HG02938 (cell line): ENCODE data around the gene CSGALNACT2.
"Not testable (repeated sequence)": the region's sequence is repeated elsewhere in the genome, so short reads cannot be mapped to it uniquely, and the experiment has no call there.

Experiments
- ATAC-seq: cut with Tn5 transposase; IDR thresholded peaks from one replicate; pipeline ENCODE4 v1.9.1; 2021; ENCODE audit warnings: mild to moderate bottlenecking, moderate library complexity; ENCODE audit not compliant: unreplicated experiment

CSGALNACT2 gene, protein sequence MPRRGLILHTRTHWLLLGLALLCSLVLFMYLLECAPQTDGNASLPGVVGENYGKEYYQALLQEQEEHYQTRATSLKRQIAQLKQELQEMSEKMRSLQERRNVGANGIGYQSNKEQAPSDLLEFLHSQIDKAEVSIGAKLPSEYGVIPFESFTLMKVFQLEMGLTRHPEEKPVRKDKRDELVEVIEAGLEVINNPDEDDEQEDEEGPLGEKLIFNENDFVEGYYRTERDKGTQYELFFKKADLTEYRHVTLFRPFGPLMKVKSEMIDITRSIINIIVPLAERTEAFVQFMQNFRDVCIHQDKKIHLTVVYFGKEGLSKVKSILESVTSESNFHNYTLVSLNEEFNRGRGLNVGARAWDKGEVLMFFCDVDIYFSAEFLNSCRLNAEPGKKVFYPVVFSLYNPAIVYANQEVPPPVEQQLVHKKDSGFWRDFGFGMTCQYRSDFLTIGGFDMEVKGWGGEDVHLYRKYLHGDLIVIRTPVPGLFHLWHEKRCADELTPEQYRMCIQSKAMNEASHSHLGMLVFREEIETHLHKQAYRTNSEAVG

DNA sequence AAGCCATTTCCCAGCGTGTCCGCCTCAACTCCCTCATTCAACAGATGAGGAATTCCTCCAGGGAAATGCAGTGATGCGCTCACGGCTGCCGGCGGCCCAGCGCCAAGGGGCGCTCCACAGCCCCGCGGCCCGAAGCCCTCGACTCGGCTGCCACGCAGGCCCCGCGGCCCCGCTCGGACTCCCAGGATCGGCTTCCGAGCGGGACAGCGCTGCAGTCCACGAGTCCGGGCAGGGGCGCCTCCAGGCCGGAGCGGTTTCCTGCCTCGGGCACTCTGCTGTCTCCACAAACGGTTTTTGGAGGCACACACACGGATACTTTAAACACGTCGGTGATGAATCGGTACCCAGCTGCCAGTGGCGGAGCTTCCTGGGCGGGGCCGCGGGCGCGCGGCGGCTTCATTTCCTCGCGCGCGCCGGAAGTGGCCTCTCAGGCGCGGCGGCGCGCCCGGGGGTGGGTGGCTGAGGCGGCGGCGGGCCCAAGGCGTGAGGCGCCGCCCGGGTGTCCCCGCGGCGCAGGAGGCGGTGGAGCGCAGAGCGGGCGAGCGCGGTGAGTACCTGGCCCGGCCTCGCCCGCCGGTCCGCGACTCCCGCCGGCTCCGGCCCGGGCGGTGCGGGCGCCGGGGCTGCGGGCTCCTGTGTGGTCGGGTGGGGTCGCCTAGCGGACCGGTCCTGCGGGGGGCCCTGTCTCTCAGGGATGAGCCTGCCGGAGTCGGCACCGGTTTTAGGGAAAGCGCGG is at the start of gene CSGALNACT2:
Gene CSGALNACT2 (plus strand): TSS at position 425 of the 736 bp plus-strand sequence. CDS start 16,705 bp downstream, outside the sequence.
- peak; percentile 52 for ATAC-seq

DNA sequence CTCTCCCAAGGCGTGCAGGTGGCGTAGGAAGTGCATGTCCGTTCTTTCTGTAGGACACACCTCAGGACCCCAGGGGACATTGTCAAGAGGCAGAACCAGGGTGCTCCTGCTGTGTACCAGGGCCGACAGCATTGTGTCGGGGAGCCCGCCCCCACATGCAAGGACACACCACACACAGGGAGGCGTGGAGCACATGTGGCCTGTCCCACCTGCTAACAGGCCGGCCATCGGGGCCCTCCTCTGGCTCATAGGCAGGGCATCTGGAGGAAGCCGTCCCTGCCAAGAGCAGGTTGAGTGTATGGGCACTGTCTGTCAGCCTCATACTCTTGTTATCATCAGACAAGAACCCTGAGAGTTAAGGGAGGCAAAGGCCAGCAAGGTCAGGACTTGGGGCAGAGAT is 48.7 kb upstream of the CSGALNACT2 start:
- ATAC-seq = no peak

DNA sequence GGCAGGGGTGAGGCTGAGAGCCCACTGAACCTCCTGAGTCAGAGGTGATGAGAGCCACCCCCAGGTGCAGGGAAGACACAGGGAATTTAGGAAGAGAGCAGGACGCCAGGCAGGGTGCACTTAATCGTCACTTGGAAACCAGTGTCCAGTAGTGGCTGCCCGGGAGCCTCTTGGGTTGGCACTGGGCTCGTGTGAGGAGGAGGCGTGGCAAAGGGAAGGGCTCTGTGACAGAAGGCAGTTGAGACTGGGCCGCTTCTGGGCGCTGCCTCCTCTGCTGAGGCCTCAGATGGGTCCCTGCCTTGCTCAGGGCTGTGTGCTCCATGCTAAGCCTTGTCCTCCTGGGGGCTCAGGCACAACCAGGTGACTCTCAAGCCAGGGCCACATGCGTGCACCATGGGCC is 48.1 kb upstream of the CSGALNACT2 start:
- ATAC-seq = no peak

DNA sequence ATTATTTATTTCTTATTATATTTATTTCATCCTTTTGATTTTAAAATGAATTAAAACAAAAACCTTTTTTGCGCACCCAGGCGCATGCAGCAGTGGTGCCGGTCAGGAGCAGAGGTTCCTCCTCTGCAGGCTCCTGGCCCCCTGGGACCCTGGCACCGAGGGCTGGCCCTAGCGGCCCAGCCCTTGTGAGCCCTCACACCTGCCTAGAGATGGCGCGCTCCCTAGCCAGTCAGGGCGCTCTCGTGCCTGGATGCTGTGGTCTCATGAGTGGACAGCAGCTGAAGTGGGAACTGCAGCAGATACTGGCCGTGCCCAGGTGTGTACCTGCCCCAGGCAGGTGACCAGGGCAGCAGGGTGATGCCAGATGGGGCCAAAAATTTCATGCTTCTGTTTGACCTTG is 47.6 kb upstream of the CSGALNACT2 start:
- no peak for ATAC-seq

DNA sequence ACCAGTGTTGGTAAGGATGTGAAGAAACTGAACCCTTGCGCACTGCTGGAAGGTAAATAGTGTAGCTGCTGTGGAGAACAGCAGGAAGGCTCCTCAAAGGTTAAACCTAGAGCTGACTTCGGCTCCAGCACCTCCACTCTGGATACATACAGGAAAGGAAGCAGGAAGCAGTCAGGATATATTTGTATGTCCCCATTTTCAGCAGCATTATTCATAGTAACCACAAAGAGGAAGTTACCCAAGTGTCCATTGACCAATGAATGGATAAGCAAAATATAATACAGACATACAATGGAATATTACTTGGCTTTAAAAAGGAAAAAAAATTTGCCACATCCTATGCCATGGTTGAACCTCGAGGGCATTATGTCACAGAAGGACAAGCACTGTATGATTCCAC is 46.4 kb upstream of the CSGALNACT2 start:
- ATAC-seq = no peak

DNA sequence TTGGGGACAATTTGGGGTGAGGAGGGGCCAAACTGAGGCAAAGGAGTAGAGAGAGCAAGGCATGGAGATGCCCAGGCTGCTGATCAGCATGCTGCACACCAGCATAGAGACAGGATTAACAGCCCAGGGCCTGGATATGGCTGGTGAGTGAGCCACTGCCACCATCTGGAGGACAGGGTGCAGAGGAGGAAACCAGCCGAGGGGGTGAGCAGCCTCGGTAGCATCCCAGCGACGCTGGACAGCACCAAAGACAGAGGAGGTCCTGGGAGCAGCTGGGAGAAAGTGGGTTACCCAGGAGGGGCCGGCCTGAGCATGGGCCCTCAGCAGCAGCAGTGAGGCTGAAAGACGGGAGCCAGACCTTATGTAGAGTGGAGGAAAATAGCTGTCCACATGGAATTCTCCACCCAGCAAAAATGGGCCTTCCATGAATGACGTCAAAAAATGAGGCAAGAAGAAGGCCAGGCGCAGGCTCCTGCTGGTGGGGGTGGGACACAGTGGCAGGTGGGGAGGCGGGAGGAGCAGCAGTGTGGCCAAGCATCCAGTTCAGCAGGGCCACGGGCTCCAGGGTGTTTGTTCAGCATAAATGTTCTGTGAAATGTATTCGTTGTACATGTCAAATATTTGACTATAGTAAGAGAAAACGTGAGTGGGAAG is 44.7 kb upstream of the CSGALNACT2 start:
- ATAC-seq = no peak

DNA sequence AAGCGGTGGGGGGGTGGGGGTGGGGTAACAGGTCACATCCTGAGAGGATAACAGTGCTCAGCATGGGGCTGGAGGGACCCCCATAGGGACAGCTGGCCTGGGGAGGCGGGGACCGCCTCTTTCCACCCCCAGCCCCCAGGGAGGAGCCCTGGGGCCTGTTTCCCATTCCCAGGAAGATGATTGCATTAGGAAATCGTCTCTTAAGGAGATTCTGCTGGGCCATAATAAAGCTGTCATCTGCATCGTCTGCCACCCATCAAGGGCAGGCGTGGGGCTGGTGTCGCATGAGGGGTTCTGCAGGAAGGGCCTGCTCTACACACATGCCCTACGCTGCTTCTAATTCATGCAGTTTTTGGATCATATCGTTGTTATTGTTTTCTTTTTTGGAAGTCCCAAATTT is 44.2 kb upstream of the CSGALNACT2 start:
- no peak for ATAC-seq

DNA sequence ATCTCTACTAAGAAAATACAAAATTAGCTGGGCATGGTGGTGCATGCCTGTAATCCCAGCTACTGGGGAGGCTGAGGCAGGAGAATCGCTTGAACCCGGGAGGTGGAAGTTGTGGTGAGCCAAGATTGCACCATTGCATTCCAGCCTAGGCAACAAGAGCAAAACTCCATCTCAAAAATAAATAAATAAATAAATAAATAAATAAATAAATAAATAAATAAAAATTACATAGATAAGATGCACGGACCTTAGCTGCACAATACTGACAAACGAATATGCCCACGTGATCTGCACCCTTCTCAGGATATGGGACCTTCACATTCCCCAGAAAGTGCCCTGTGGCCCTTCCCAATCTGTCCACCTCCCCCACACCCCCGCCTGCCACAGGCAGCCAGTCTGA is 38.9 kb upstream of the CSGALNACT2 start:
- not testable (repeated sequence) for ATAC-seq

DNA sequence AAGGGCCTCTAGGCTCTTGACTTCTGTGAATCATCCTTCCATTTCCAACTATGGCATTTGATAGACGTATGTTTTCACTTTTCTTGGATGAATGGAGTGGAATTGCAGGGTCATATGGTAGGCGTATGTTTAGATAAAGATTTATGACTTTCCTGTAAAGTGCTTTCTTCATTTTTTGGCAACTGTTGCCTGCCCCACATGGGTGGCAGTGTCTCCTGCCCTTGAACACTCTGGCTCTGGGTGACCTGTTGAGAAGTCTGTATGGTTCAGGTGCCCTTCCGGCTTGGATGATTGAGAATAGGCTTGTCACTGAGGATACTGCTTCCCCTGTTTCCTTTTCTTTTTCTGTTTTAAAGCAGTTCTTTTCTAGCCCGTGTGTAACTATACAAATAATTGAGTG is 38.3 kb upstream of the CSGALNACT2 start:
- no peak for ATAC-seq

DNA sequence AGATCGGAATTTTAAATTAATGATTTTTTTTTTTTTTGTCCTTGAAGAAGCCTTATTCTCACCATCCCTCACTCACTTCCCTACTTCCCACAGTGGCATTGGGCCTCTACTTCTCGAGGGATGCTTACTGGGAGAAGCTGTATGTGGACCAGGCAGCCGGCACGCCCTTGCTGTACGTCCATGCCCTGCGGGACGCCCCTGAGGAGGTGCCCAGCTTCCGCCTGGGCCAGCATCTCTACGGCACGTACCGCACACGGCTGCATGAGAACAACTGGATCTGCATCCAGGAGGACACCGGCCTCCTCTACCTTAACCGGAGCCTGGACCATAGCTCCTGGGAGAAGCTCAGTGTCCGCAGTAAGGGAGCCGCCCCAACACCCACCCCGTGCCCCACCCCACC is 37.9 kb upstream of the CSGALNACT2 start:
- ATAC-seq = no peak

DNA sequence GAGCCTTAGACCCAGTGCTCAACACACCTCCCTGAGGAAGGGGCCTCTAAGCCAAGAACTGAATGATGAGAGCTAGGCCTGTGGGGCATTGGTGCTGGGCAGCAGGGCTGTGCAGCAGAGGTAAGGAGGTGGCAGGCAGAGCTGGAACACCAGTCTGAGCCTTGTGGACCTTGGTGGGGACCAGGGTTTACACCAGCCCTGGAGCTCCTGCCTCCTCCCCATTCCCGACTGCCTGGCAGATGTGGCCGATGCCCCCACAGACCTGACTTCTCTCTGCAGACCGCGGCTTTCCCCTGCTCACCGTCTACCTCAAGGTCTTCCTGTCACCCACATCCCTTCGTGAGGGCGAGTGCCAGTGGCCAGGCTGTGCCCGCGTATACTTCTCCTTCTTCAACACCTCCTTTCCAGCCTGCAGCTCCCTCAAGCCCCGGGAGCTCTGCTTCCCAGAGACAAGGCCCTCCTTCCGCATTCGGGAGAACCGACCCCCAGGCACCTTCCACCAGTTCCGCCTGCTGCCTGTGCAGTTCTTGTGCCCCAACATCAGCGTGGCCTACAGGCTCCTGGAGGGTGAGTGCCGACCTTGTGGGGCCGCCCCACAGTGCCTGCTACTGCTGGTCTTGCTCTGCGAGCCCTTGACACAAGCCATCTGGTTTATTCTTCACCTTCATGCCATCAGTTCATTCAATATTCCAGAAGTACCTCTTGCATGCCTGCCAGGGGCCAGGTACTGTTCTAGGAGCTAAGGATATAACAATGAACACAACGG is 36.0 kb upstream of the CSGALNACT2 start:
- no peak for ATAC-seq

DNA sequence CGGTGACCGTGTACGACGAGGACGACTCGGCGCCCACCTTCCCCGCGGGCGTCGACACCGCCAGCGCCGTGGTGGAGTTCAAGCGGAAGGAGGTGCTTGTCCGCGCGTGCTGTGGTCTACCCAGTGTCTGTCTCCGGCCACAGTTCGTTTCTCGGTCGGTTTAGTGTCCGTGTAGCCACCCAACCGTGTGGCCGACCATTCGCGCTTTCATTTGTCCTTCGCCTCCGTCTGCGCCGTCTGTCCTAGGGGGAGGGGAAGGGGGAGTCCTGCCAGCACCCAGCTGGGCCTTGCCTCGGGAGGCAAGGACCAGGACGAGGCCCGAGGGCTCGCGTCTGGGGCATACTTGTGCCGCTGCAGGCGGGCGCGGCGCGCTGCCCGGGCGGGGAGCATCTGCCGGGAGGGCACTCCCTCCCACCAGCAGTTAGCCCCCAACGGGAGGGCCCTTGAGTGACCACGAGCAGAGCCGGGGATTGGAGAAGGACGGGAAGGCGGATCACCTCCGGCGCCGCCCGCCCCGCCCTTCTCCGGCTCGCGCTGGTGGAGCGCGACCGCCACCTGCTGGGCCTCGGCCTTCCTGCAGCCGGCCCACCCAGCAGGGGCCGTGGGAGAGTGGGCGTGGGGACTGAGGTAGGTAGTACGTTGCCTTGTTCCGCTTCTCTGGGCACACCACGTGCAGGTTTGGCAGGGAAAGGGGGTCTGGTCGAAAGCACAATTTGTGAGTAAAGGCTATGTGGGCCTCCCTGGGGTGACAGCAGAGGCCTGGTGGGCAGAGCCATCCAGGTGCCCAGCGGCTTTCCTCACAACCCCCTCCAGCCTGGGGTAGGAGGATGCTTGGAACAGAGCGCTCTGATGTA is 32.9 kb upstream of the CSGALNACT2 start:
- ATAC-seq = peak; percentile 75

DNA sequence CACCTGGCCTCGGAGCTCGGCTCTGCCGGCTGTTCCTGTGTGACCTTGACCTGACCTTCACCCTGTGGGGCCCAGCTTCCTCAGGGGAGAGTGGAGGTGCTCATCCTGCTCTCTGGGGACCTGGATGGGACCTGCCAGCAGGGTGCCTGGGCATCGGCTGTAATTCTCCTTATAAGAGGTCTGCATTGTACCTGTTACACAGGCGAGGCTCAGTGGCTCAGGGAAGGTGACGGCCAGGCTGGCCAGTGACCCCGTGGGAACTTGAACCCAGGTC is 32.4 kb upstream of the CSGALNACT2 start:
- no peak for ATAC-seq

DNA sequence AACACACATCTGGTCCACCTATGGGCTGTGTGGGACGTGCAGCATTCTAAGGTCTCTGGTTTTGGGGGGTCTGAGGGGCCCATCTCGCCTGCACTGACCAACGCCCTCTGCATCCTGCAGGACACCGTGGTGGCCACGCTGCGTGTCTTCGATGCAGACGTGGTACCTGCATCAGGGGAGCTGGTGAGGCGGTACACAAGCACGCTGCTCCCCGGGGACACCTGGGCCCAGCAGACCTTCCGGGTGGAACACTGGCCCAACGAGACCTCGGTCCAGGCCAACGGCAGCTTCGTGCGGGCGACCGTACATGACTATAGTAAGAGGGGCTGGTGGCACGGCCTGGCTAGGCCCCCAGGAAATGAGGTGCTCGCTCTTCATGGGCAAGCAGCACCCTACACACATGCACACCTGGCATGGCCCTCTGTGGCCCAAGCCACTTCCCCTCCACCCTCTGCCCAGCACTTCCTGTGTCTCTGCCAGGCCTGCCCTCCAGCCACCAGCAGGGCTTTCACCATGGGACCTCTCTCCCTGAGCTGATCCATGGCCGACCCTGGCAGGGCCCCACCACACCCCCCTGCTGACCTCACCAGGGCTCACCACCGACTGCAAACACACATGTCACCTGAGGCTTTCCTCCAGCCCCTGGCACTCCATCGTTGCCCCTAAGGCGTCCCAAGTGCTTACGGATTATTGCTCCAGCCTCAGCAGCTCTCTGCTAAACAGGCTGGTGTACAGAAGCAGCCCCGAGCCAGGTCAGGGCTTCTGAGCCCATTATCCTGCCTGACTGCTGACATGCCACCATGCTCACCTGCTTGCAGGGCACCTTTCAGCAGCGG is 31.8 kb upstream of the CSGALNACT2 start:
- no peak for ATAC-seq

DNA sequence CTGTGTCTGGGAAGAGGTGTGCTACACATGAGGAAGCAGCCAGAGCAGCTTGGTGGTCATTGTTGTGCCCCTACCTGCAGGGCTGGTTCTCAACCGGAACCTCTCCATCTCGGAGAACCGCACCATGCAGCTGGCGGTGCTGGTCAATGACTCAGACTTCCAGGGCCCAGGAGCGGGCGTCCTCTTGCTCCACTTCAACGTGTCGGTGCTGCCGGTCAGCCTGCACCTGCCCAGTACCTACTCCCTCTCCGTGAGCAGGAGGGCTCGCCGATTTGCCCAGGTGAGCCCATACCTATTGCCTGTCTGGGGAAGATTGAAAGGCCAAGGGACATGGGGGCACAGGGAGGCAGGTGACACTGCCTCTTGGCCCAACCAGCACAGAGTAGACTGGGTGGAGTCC is 29.3 kb upstream of the CSGALNACT2 start:
- ATAC-seq = no peak

DNA sequence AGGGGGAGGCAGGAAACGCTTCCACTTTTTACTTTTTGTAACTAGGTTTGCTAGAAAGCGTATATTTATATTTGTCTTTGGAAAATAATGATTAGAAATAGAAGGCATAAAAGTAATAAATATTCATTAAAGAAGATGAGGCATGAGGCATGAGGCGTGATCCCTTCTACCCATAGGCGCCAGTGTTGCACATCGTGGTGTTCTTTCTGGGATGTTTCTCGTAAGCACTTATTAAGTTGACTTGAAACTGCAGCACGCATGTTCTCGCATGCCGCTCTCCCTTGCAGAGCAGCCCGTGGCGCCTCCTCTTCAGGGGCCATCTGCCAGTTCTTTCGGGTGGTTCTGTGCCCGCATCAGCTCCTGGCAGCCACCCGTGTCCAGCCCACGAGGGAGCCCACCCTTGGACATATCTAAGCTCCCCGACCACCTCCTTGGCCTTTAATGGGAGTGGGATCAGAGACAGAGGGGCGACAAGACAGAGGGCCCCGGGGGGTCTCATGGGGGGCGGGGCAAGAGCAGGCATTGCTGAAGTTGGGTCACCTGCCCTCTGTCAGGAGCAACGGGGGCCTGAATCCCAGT is 28.5 kb upstream of the CSGALNACT2 start:
- no peak for ATAC-seq

DNA sequence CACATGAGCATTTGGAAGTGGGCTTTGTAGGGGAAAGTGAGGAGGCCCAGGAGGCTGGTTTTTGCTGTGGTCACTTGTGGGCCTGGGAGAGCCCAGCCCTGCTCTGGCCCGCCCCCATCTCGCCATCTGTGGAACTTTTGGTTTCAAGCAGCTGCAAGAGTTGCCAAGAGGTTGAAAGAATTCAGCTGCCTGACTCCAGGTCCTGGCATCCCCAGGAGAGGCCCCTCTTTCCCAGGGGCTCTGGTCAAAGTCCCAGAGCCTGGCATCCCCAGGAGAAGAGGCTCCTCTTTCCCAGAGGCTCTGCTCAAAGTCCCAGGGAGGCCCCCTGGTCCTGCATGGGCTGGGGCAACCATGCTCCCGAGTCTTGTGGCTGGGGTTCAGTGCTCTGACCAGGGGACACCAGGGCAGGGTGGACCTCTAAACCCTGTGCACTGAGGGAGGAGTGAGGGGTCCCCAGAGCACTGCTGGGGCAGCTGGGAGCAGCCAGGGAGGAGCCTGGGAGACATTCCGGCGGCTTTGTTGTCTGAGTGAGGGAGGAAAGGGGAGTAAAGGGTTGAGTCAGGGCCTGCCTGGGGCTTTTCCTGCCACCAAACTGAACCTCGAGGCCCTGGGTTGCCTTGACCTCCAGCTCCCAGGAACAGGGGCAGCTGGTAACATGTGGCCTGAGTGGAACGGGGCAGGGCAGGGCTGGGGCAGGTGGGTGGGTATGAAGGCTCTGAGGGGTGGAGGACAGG is 27.7 kb upstream of the CSGALNACT2 start:
- peak; percentile 33 for ATAC-seq

DNA sequence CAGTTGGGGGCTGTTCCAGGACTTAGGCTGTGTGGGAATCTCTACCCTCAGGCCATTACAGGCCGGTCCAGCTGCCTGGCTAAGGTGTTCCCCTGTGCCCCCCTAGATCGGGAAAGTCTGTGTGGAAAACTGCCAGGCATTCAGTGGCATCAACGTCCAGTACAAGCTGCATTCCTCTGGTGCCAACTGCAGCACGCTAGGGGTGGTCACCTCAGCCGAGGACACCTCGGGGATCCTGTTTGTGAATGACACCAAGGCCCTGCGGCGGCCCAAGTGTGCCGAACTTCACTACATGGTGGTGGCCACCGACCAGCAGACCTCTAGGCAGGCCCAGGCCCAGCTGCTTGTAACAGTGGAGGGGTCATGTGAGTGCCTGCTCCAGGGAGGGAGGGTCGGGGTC is 27.1 kb upstream of the CSGALNACT2 start:
- no peak for ATAC-seq
